ENCODE data around the gene ABHD17C.

The ABHD17C gene

GRCh38 chr15:80790236-80790635 is 95.1 kb downstream of the ABHD17C start:
- DNase-seq: no peak

- no peak for DNase-seq
These were observed 95.9 kb downstream of the ABHD17C start for GRCh38 chr15:80791004-80791403.

GRCh38 chr15:80796407-80796806 is 101.3 kb downstream of the ABHD17C start:
- DNase-seq: no peak

- peak; percentile 20 for DNase-seq
These were observed 103.8 kb downstream of the ABHD17C start for GRCh38 chr15:80798911-80799310.

GRCh38 chr15:80800067-80800466 is 105.0 kb downstream of the ABHD17C start:
- DNase-seq: no peak

- no peak for DNase-seq
These were observed 107.0 kb downstream of the ABHD17C start for GRCh38 chr15:80801891-80802680.

DNA sequence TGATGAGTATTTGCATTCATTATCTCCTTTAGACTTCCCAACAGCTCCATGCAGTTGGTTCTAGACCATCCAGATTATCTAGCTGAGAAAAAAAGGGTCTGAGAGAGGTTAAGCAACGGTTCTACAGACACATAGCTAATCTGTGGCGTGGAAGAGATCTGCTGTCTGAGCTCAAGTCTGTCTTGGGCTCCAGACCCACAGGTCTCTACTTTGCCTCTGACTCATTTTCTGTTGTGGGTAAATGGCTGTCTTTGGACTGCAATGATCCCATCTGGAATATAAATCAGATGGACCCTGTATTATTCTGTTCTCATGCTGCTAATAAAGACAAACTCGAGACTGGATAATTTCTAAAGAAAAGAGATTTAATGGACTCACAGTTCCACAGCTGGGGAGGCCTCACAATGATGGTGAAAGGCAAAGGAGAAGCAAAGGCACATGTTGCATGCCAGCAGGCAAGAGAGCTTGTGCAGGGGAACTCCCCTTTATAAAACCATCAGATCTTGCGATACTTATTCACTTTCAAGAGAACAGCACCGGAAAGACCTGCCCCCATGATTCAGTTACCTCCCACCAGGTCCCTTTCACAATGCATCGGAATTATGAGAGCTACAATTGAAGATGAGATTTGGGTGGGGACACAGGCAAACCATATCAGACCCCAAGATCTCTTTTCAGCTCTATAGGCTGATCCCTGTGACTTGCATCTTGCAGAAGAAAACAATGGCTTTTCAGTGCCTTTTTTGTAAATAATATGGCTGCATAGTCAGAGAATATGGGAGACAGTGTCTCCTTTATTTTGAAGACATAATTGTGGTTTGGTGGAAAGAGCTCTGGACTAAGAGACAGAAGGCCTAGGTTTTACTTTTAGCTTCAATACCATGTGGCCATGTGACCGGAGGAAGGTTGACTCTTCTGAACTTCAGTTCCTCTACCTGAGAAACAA is 108.7 kb downstream of the ABHD17C start:
- DNase-seq: no peak

- DNase-seq: no peak
These were observed 109.9 kb downstream of the ABHD17C start for GRCh38 chr15:80804970-80805495.
